Esophagus squamous epithelium (tissue), 4 donors: ENCODE measurements around the gene KIAA1217.

Experiments used
- POLR2A ChIP-seq, 4 donors: fragments of 450-650 bp; IDR thresholded peaks; one replicate each; pipeline ENCODE4 v1.6.1; 2017; ENCODE audit warnings: antibody characterized with exemption in 4 of 4, mild to moderate bottlenecking in 4 of 4, moderate library complexity in 3 of 4
- TF ChIP-seq, protein P1 (sequence below), 6 experiments: fragments of 450-650 bp in 4 of 6; fragments of 200-600 bp in 2 of 6; sonication (generic) in 2 of 6; IDR thresholded peaks; one replicate each; pipeline ENCODE4 v1.5.1; 2016 to 2019; ENCODE audit warnings: antibody characterized with exemption in 6 of 6, mild to moderate bottlenecking in 4 of 6, moderate library complexity in 4 of 6

DNA sequence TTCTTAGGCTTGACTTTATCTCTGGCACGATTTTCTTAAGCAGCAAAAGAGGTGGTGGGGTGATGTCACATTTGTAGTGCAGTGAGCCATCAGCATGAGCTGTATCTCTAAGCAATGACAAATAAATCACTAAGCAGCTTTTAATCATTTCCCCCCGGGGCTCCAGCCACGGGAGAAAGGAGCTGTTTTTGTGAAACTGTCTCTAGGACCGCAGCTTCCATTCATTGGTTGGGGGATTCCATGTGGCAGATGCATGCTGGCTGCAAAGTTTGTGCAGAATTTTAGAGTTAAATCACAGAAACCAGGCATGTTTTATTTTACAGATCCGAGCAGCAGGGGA lies 464 bp downstream of the KIAA1217 start:
- TF ChIP-seq, protein P1, sequence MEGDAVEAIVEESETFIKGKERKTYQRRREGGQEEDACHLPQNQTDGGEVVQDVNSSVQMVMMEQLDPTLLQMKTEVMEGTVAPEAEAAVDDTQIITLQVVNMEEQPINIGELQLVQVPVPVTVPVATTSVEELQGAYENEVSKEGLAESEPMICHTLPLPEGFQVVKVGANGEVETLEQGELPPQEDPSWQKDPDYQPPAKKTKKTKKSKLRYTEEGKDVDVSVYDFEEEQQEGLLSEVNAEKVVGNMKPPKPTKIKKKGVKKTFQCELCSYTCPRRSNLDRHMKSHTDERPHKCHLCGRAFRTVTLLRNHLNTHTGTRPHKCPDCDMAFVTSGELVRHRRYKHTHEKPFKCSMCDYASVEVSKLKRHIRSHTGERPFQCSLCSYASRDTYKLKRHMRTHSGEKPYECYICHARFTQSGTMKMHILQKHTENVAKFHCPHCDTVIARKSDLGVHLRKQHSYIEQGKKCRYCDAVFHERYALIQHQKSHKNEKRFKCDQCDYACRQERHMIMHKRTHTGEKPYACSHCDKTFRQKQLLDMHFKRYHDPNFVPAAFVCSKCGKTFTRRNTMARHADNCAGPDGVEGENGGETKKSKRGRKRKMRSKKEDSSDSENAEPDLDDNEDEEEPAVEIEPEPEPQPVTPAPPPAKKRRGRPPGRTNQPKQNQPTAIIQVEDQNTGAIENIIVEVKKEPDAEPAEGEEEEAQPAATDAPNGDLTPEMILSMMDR (IDR thresholded peaks at IDR 0.05), result peak in 1 of 6 experiments; percentile 11
- TF ChIP-seq POLR2A (IDR thresholded peaks at IDR 0.05), result no peak
